HCT116 (cell line): ENCODE data around the gene SDF2. TPM values are rescaled to one million over a fixed set of nuclear protein-coding genes. Genes with fewer than 3 reads are reported as not detected.

Experiments
- ATAC-seq: fragments of 200-7000 bp; cut with Tn5 transposase; 2 replicates; pipeline ENCODE4 v1.9.1; 2020; ENCODE audit warnings: mild to moderate bottlenecking, moderate library complexity
- BruUV-seq: library from RNA; stranded (reverse); fragments of 400-500 nt; replicated peaks from 2 replicates; lab custom pipeline; 2021; lab: Mats Ljungman, UMichigan
- CTCF ChIA-PET: fragments of 300-600 bp; sonication (Branson Sonifier 250); formaldehyde crosslinking; loops from one replicate; lab custom pipeline; 2021; ENCODE audit warnings: antibody characterized with exemption; lab: Charles Lee
- POLR2A ChIA-PET: fragments of 300-600, 350-600 bp; sonication (Branson Sonifier 250); formaldehyde crosslinking; loops from one replicate; lab custom pipeline; 2021; ENCODE audit warnings: antibody characterized with exemption; lab: Charles Lee
- RAD21 ChIA-PET, 2 experiments: fragments of 300-600 bp; sonication (Branson Sonifier 250); formaldehyde crosslinking; loops; one replicate each; lab custom pipeline; 2023; ENCODE audit warnings: low total read pairs in 2 of 2; ENCODE audit not compliant: uncharacterized antibody in 2 of 2, unreplicated experiment in 2 of 2, low non-redundant PET in 1 of 2; lab: Charles Lee
- DNase-seq: peaks from one replicate; pipeline ENCODE4 v3.0.0-alpha.2; 2010; ENCODE audit warnings: low read depth, low spot score
- H2AFZ ChIP-seq: fragments of 200-600 bp; shearing (Covaris generic), sonication (generic); 2 replicates; pipeline ENCODE4 v1.6.1; 2017; ENCODE audit warnings: low read depth, mixed run types, mixed read lengths, antibody characterized with exemption, low read length; ENCODE audit not compliant: poor library complexity, severe bottlenecking
- H3K27ac ChIP-seq: 2 replicates; pipeline ENCODE4 v1.5.1; 2012; ENCODE audit warnings: low read depth, low read length
- H3K27me3 ChIP-seq: fragments of 200-600 bp; sonication (generic); 2 replicates; pipeline ENCODE4 v1.6.1; 2016; ENCODE audit warnings: mixed run types, low read length, mixed read lengths; ENCODE audit not compliant: insufficient read depth
- H3K36me3 ChIP-seq, 2 experiments: fragments of 200-500 bp in 1 of 2; fragments of 200-600 bp in 1 of 2; sonication (Bioruptor generic) in 1 of 2; sonication (generic) in 1 of 2; 2 replicates each; pipeline versions ENCODE4 v1.5.1 to v1.6.1; 2014 to 2016; ENCODE audit warnings: low read length in 2 of 2, inconsistent platforms in 1 of 2, mixed read lengths in 1 of 2, mixed run types in 1 of 2; ENCODE audit not compliant: insufficient read depth in 2 of 2, control insufficient read depth in 1 of 2
- H3K4me1 ChIP-seq, 2 experiments: fragments of 200-600 bp in 1 of 2; sonication (generic) in 1 of 2; 2 replicates each; pipeline versions ENCODE4 v1.5.1 to v1.6.1; 2012 to 2017; ENCODE audit warnings: low read length in 2 of 2, inconsistent platforms in 1 of 2, mild to moderate bottlenecking in 1 of 2, mixed read lengths in 1 of 2, mixed run types in 1 of 2, moderate library complexity in 1 of 2; ENCODE audit not compliant: insufficient read depth in 2 of 2, control insufficient read depth in 1 of 2
- H3K4me2 ChIP-seq: fragments of 200-600 bp; sonication (generic); 2 replicates; pipeline ENCODE4 v1.6.1; 2017; ENCODE audit warnings: mixed run types, low read length, mixed read lengths
- H3K4me3 ChIP-seq, 2 experiments: fragments of 200-600 bp in 1 of 2; sonication (generic) in 1 of 2; replicated peaks in 1 of 2; 2 replicates each; pipeline ENCODE4 v1.5.1; 2011 to 2016; ENCODE audit warnings: low read length in 2 of 2, control low read depth in 1 of 2, low read depth in 1 of 2, mild to moderate bottlenecking in 1 of 2, mixed read lengths in 1 of 2, mixed run types in 1 of 2
- H3K79me2 ChIP-seq: fragments of 200-600 bp; sonication (generic); 2 replicates; pipeline ENCODE4 v1.6.1; 2017; ENCODE audit warnings: mild to moderate bottlenecking, mixed run types, low read length, moderate library complexity, mixed read lengths; ENCODE audit not compliant: insufficient read depth
- H3K9ac ChIP-seq: fragments of 200-600 bp; sonication (generic); 2 replicates; pipeline ENCODE4 v1.6.1; 2016; ENCODE audit warnings: low read length, mixed read lengths
- H3K9me2 ChIP-seq: fragments of 200-600 bp; sonication (generic), shearing (Covaris generic); 2 replicates; pipeline ENCODE4 v1.6.1; 2017; ENCODE audit warnings: mixed run types, mild to moderate bottlenecking, moderate library complexity; ENCODE audit not compliant: insufficient read depth
- H3K9me3 ChIP-seq, 2 experiments: fragments of 200-500 bp in 1 of 2; fragments of 200-600 bp in 1 of 2; sonication (Bioruptor generic) in 1 of 2; sonication (generic) in 1 of 2; 2 replicates each; pipeline ENCODE4 v1.6.1; 2014 to 2017; ENCODE audit warnings: low read length in 2 of 2, mixed read lengths in 2 of 2, inconsistent platforms in 1 of 2, low read depth in 1 of 2, mild to moderate bottlenecking in 1 of 2, mixed run types in 1 of 2, moderate library complexity in 1 of 2; ENCODE audit not compliant: control insufficient read depth in 1 of 2, insufficient read depth in 1 of 2
- H4K20me1 ChIP-seq: fragments of 200-600 bp; sonication (generic), shearing (Covaris generic); 2 replicates; pipeline ENCODE4 v1.6.1; 2017; ENCODE audit warnings: mixed run types, mild to moderate bottlenecking, moderate library complexity; ENCODE audit not compliant: insufficient read depth
- ATF3 ChIP-seq: IDR thresholded peaks from 2 replicates; pipeline ENCODE4 v1.6.1; 2012
- CBX3 ChIP-seq: IDR thresholded peaks from 2 replicates; pipeline ENCODE4 v1.6.1; 2012; ENCODE audit warnings: low read depth
- CEBPB ChIP-seq: IDR thresholded peaks from 2 replicates; pipeline ENCODE4 v1.6.1; 2012; ENCODE audit warnings: low read depth
- CTCF ChIP-seq, 3 experiments: fragments of 200-600 bp in 1 of 3; sonication (generic) in 1 of 3; IDR thresholded peaks in 2 of 3; conservative IDR thresholded peaks in 1 of 3; 2 replicates each; pipeline ENCODE4 v1.5.1; 2012 to 2017; ENCODE audit warnings: low read depth in 2 of 3, low read length in 2 of 3, antibody characterized with exemption in 1 of 3, borderline replicate concordance in 1 of 3, control low read depth in 1 of 3, mild to moderate bottlenecking in 1 of 3, mixed read lengths in 1 of 3, mixed run types in 1 of 3, moderate library complexity in 1 of 3; ENCODE audit not compliant: insufficient read depth in 1 of 3
- EGR1 ChIP-seq: IDR thresholded peaks from 2 replicates; pipeline ENCODE4 v1.6.1; 2012; ENCODE audit warnings: low read depth
- ELF1 ChIP-seq: IDR thresholded peaks from 2 replicates; pipeline ENCODE4 v1.6.1; 2012; ENCODE audit warnings: low read depth, borderline replicate concordance
- EZH2 ChIP-seq: fragments of 200-600 bp; sonication (generic); IDR thresholded peaks from 2 replicates; pipeline ENCODE4 v1.6.1; 2017; ENCODE audit warnings: antibody characterized with exemption, mixed run types
- JUND ChIP-seq: IDR thresholded peaks from 2 replicates; pipeline ENCODE4 v1.6.1; 2012
- MAX ChIP-seq: IDR thresholded peaks from 2 replicates; pipeline ENCODE4 v1.6.1; 2012
- POLR2AphosphoS5 ChIP-seq: IDR thresholded peaks from 2 replicates; pipeline ENCODE4 v1.6.1; 2011; ENCODE audit warnings: mild to moderate bottlenecking, low read depth, low read length, moderate library complexity
- SIN3A ChIP-seq: IDR thresholded peaks from 2 replicates; pipeline ENCODE4 v1.6.1; 2012; ENCODE audit warnings: low read depth
- SP1 ChIP-seq: IDR thresholded peaks from 2 replicates; pipeline ENCODE4 v1.6.1; 2012; ENCODE audit warnings: low read depth
- TCF7L2 ChIP-seq: IDR thresholded peaks from 2 replicates; pipeline ENCODE4 v1.7.0; 2011; ENCODE audit warnings: borderline replicate concordance, inconsistent platforms; ENCODE audit not compliant: insufficient read depth, insufficient read length; ENCODE audit errors: extremely low read depth
- intact Hi-C: fragments of 100-400 bp; cut with micrococcal nuclease; formaldehyde crosslinking; loops from 2 replicates; pipeline ENCODE4 v1.10.0; 2022
- total RNA-seq: library from RNA; stranded (reverse); gene quantifications from one replicate; pipeline ENCODE4 v1.2.1, GENCODE V29; 2021; ENCODE audit not compliant: unreplicated experiment

SDF2 gene
- total RNA-seq, 1 experiment from 2014 or later, result 41.3 TPM

GRCh38 chr17:28693869-28694268, 32.2 kb upstream of the SDF2 start:
- H3K27me3 ChIP-seq, result no peaks in the 10 kb centered on the region
- no TSS peak for BruUV-seq
- no peaks in the 10 kb centered on the region for H3K79me2 ChIP-seq
- H3K9me2 ChIP-seq, result no peaks in the 10 kb centered on the region
- no peak for ATAC-seq
- H4K20me1 ChIP-seq, result no peaks in the 10 kb centered on the region
- peaks cover 59 to 65% of the 10 kb centered on the region in 2 experiments for H3K36me3 ChIP-seq
- H3K9me3 ChIP-seq, result no peaks in the 10 kb centered on the region
- no peak overlapping the region for H3K4me2 ChIP-seq
- no peak overlapping the region for H3K9ac ChIP-seq
- intact Hi-C loops, result no loop called here
- H3K4me3 ChIP-seq, result no peak overlapping the region
- POLR2A ChIA-PET, result interaction anchor here (0.5 kb wide), 1 partner anchor 17 kb away, joined by 3 read pairs; no protein-coding TSS in a partner anchor
- CTCF ChIA-PET, result no interaction called here
- RAD21 ChIA-PET, result no interaction called here
- H2AFZ ChIP-seq, result no peak overlapping the region
- H3K4me1 ChIP-seq, result no peaks in the 10 kb centered on the region
- no peak for TF ChIP-seq EGR1
- TF ChIP-seq ELF1, result no peak
- TF ChIP-seq CTCF (IDR thresholded peaks at IDR 0.05 in 2 of 3, conservative IDR thresholded peaks at IDR 0.05 in 1 of 3; ENCODE audit: borderline replicate concordance in 1 of 3, insufficient read depth in 1 of 3, low read depth in 2 of 3, low read length in 2 of 3), result no peak
- no peak for TF ChIP-seq POLR2AphosphoS5
- no peak for TF ChIP-seq SIN3A
- TF ChIP-seq EZH2, result no peak
- no peak for TF ChIP-seq ATF3
- TF ChIP-seq MAX, result no peak
- TF ChIP-seq CEBPB, result no peak
- no peak for TF ChIP-seq SP1
- no peak for TF ChIP-seq TCF7L2
- TF ChIP-seq CBX3, result no peak
- no peak for TF ChIP-seq JUND
- H3K27ac ChIP-seq, result no peak overlapping the region
- no peak for DNase-seq
